Erythroblast (primary cell): ENCODE data around the gene TNIK.

Source experiments
- GATA1 ChIP-seq: IDR thresholded peaks from 2 replicates; pipeline ENCODE4 v1.6.1; 2011; ENCODE audit warnings: low read depth, mild to moderate bottlenecking, control low read depth, low read length, moderate library complexity
- POLR2A ChIP-seq: IDR thresholded peaks from 2 replicates; pipeline ENCODE4 v1.6.1; 2011; ENCODE audit warnings: mild to moderate bottlenecking, low read length

- TF ChIP-seq POLR2A (no peak), GATA1 (no peak)
Observed at GRCh38 chr3:171039674-171040073, 420.5 kb downstream of the TNIK start.
